Measurements from ENCODE around the gene NKX2-8. TPM values are rescaled to one million over a fixed set of nuclear protein-coding genes. Genes with fewer than 3 reads are reported as not detected.

NKX2-8 gene
- total and polyA plus RNA-seq, 4 donors: 0.45 to 1.3 (median 1.1) TPM

DNA sequence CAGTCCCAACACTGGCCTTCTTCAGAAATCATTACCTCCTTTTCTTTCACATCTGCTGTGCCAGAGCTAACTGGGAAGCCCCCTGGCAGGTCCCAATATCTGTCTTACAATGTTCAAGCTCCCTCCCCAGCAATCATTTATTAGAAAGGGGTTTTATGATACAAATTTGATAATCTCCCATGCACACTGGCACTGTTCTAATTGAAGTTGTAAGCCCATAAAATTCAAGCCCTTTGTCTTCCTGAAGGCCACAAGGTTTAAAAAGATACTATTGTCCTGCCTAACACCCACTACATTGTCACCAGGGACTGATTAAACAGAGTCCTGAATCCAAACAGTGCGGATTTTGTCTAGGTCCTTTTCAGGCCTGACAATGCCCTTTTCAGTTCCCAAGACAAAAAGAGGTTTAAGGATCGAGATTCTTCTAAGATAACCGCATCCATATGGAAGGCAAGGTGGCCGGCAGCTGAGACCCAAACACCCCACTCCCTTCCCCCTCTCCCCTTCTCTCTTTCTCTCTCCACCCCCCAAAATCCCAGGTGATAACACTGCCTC is 3.3 kb downstream of the NKX2-8 start:
- no peak for DNase-seq
- TF ChIP-seq, protein P1, sequence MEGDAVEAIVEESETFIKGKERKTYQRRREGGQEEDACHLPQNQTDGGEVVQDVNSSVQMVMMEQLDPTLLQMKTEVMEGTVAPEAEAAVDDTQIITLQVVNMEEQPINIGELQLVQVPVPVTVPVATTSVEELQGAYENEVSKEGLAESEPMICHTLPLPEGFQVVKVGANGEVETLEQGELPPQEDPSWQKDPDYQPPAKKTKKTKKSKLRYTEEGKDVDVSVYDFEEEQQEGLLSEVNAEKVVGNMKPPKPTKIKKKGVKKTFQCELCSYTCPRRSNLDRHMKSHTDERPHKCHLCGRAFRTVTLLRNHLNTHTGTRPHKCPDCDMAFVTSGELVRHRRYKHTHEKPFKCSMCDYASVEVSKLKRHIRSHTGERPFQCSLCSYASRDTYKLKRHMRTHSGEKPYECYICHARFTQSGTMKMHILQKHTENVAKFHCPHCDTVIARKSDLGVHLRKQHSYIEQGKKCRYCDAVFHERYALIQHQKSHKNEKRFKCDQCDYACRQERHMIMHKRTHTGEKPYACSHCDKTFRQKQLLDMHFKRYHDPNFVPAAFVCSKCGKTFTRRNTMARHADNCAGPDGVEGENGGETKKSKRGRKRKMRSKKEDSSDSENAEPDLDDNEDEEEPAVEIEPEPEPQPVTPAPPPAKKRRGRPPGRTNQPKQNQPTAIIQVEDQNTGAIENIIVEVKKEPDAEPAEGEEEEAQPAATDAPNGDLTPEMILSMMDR (IDR thresholded peaks at IDR 0.05; ENCODE audit: control extremely low read depth, extremely low read depth): no peak
- Histone ChIP-seq H3K27me3 (ENCODE audit: control insufficient read depth in 3 of 3, insufficient read depth in 3 of 3, low read length in 2 of 3) (peaks cover 22 to 82% (median 73%) of the 10 kb centered on the region in 3 donors), H3K36me3 (ENCODE audit: control insufficient read depth in 4 of 4, insufficient read depth in 4 of 4, low read length in 4 of 4) (no peaks in the 10 kb centered on the region), H3K9ac (ENCODE audit: insufficient read depth in 1 of 2, low read length in 2 of 2) (no peak overlapping the region), H3K4me3 (no peak overlapping the region), H3K9me3 (ENCODE audit: control insufficient read depth in 4 of 4, insufficient read depth in 3 of 4, low read length in 3 of 4) (peaks cover 0 to 5% (median 0%) of the 10 kb centered on the region in 4 donors), H3K27ac (ENCODE audit: low read depth in 1 of 2, low read length in 1 of 2) (no peak overlapping the region), H3K4me1 (ENCODE audit: control insufficient read depth in 5 of 5, insufficient read depth in 5 of 5, low read length in 5 of 5) (peaks cover 0 to 18% (median 10%) of the 10 kb centered on the region in 5 donors)
- ATAC-seq (ENCODE audit: insufficient read depth, low FRiP score): no peak
- 42 to 47% methylated on average over 4 of the region's 4 CpGs for WGBS, 2 donors

DNA sequence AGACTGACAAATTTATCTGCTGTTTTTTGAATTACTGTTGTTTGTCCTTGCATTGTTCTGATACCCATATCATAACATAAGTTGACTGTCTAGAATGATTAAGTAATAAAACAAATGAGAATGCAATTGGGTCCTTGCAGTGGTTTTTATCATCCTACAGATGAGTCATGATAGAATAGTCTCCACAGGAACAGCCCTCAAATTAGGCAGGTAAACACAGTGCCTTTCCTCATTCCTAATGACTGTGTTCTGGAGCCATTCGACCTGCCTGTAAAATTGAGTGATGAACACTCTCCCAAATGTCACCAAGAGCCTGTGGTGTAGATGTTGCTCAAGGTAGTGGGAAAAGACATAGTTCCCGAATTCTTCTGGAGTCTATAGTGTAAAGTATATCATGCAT is 12.3 kb downstream of the NKX2-8 start:
- Histone ChIP-seq H3K36me3 (ENCODE audit: control insufficient read depth in 4 of 4, insufficient read depth in 4 of 4, low read length in 4 of 4) (no peaks in the 10 kb centered on the region), H3K27ac (ENCODE audit: low read depth in 1 of 2, low read length in 1 of 2) (no peak overlapping the region), H3K4me1 (ENCODE audit: control insufficient read depth in 5 of 5, insufficient read depth in 5 of 5, low read length in 5 of 5) (no peaks in the 10 kb centered on the region), H3K9me3 (ENCODE audit: control insufficient read depth in 4 of 4, insufficient read depth in 3 of 4, low read length in 3 of 4) (no peaks in the 10 kb centered on the region), H3K4me3 (no peak overlapping the region), H3K27me3 (ENCODE audit: control insufficient read depth in 3 of 3, insufficient read depth in 3 of 3, low read length in 2 of 3) (peaks cover 0 to 20% (median 15%) of the 10 kb centered on the region in 3 donors), H3K9ac (ENCODE audit: insufficient read depth in 1 of 2, low read length in 2 of 2) (no peak overlapping the region)
- no peak for DNase-seq
- TF ChIP-seq, protein P1 (IDR thresholded peaks at IDR 0.05; ENCODE audit: control extremely low read depth, extremely low read depth): no peak
- ATAC-seq (ENCODE audit: insufficient read depth, low FRiP score): no peak
- 39 to 68% methylated on average over 2 of the region's 2 CpGs for WGBS, 2 donors

DNA sequence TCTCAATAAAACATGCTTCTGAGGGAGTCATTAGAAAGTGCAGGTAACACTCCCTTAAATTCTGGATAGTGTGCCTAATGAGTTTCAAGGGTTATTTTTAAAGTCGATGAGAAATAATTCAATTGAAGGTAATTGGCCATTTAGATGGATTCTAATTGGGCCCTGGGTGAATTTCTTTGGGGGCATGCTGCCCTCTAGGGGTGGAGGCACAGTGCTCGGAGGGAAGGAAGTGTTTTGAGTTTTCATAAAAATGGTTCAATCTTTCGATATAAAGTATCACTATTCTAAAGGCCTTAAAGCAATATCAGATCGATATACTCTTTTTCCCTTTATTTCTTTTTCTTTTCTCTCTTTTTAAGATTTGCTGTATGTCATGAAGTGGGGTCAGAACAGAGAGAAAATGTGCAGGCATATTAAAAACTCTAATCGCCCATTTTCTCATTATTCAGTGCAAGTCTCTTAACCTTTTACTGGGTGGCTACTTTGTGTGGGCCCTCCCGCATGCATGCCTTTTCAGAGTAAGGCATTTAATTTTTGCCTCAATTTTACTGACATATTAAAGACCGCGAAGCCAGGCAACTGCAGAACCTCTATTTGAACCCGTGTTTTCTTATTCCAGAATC is 25.5 kb downstream of the NKX2-8 start:
- ATAC-seq (ENCODE audit: insufficient read depth, low FRiP score): no peak
- peak in 2 of 3 donors; percentile 18 to 22 for DNase-seq
- H3K27ac ChIP-seq (ENCODE audit: low read depth in 1 of 2, low read length in 1 of 2): no peak overlapping the region
- WGBS, 2 donors: 66 to 67% methylated on average over 9 of the region's 9 CpGs
- H3K36me3 ChIP-seq (ENCODE audit: control insufficient read depth in 4 of 4, insufficient read depth in 4 of 4, low read length in 4 of 4): no peaks in the 10 kb centered on the region
- H3K4me1 ChIP-seq (ENCODE audit: control insufficient read depth in 5 of 5, insufficient read depth in 5 of 5, low read length in 5 of 5): peaks cover 0 to 3% (median 0%) of the 10 kb centered on the region in 5 donors
- H3K9me3 ChIP-seq (ENCODE audit: control insufficient read depth in 4 of 4, insufficient read depth in 3 of 4, low read length in 3 of 4): no peaks in the 10 kb centered on the region
- peaks cover 0 to 12% (median 0%) of the 10 kb centered on the region in 3 donors for H3K27me3 ChIP-seq (ENCODE audit: control insufficient read depth in 3 of 3, insufficient read depth in 3 of 3, low read length in 2 of 3)
- no peak overlapping the region for H3K4me3 ChIP-seq
- TF ChIP-seq, protein P1 (IDR thresholded peaks at IDR 0.05; ENCODE audit: control extremely low read depth, extremely low read depth): peak; percentile 13
- no peak overlapping the region for H3K9ac ChIP-seq (ENCODE audit: insufficient read depth in 1 of 2, low read length in 2 of 2)
